ENCODE results near the gene EXOC3.

Gene EXOC3

GRCh38 chr5:425714-426113 is 17.3 kb upstream of the EXOC3 start:
- H3K27ac ChIP-seq (ENCODE audit: low read depth in 2 of 2, low read length in 2 of 2) = no peak overlapping the region
- H3K9me3 ChIP-seq (ENCODE audit: control insufficient read depth in 2 of 2, low read length in 2 of 2) = no peaks in the 10 kb centered on the region
- H3K36me3 ChIP-seq (ENCODE audit: control insufficient read depth in 2 of 2, insufficient read depth in 2 of 2, low read length in 2 of 2) = no peaks in the 10 kb centered on the region
- H3K4me1 ChIP-seq (ENCODE audit: control insufficient read depth in 2 of 2, insufficient read depth in 2 of 2, low read length in 2 of 2) = peaks cover 4 to 14% of the 10 kb centered on the region in 2 donors
- no peaks in the 10 kb centered on the region for H3K27me3 ChIP-seq (ENCODE audit: control insufficient read depth in 2 of 2, insufficient read depth in 2 of 2, low read length in 2 of 2)
- H3K9ac ChIP-seq (ENCODE audit: low read depth in 1 of 2, low read length in 2 of 2) = no peak overlapping the region
- H3K4me3 ChIP-seq (ENCODE audit: low read length in 2 of 2) = no peak overlapping the region

- no peak overlapping the region for H3K4me3 ChIP-seq (ENCODE audit: low read length in 2 of 2)
- H3K27ac ChIP-seq (ENCODE audit: low read depth in 2 of 2, low read length in 2 of 2) = no peak overlapping the region
- H3K9me3 ChIP-seq (ENCODE audit: control insufficient read depth in 2 of 2, low read length in 2 of 2) = no peaks in the 10 kb centered on the region
- H3K9ac ChIP-seq (ENCODE audit: low read depth in 1 of 2, low read length in 2 of 2) = no peak overlapping the region
- H3K4me1 ChIP-seq (ENCODE audit: control insufficient read depth in 2 of 2, insufficient read depth in 2 of 2, low read length in 2 of 2) = peaks cover 6 to 22% of the 10 kb centered on the region in 2 donors
- no peaks in the 10 kb centered on the region for H3K27me3 ChIP-seq (ENCODE audit: control insufficient read depth in 2 of 2, insufficient read depth in 2 of 2, low read length in 2 of 2)
- H3K36me3 ChIP-seq (ENCODE audit: control insufficient read depth in 2 of 2, insufficient read depth in 2 of 2, low read length in 2 of 2) = no peaks in the 10 kb centered on the region
These were observed 16.5 kb upstream of the EXOC3 start for GRCh38 chr5:426392-426976.

- Histone ChIP-seq H3K4me3 (ENCODE audit: low read length in 2 of 2) (no peak overlapping the region), H3K36me3 (ENCODE audit: control insufficient read depth in 2 of 2, insufficient read depth in 2 of 2, low read length in 2 of 2) (no peaks in the 10 kb centered on the region), H3K27me3 (ENCODE audit: control insufficient read depth in 2 of 2, insufficient read depth in 2 of 2, low read length in 2 of 2) (no peaks in the 10 kb centered on the region), H3K27ac (ENCODE audit: low read depth in 2 of 2, low read length in 2 of 2) (no peak overlapping the region), H3K4me1 (ENCODE audit: control insufficient read depth in 2 of 2, insufficient read depth in 2 of 2, low read length in 2 of 2) (peaks cover 6 to 23% of the 10 kb centered on the region in 2 donors), H3K9me3 (ENCODE audit: control insufficient read depth in 2 of 2, low read length in 2 of 2) (no peaks in the 10 kb centered on the region), H3K9ac (ENCODE audit: low read depth in 1 of 2, low read length in 2 of 2) (no peak overlapping the region)
These were observed 15.4 kb upstream of the EXOC3 start for GRCh38 chr5:427415-428087.

DNA sequence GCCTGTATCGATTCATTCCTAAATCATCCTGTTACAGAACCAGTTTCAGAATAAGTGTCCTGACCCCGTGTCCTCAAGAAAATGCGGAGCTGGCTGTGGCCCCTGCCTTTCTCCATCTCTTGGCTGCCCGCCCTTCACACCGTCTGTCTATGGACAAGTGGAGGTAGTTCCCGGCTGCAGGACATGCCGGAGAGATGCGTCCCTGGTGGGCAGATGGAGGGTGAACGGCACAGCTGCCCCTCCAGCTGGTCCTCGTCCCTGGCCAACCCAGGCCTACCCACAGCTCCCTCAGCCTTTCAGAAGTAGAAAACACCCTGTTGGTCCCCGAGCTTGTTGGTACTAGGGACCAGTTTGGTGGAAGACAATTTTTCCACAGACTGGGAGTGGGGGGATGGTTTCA is 14.8 kb upstream of the EXOC3 start:
- H3K27ac ChIP-seq (ENCODE audit: low read depth in 2 of 2, low read length in 2 of 2) = no peak overlapping the region
- H3K4me1 ChIP-seq (ENCODE audit: control insufficient read depth in 2 of 2, insufficient read depth in 2 of 2, low read length in 2 of 2) = peaks cover 6 to 23% of the 10 kb centered on the region in 2 donors
- H3K4me3 ChIP-seq (ENCODE audit: low read length in 2 of 2) = no peak overlapping the region
- no peaks in the 10 kb centered on the region for H3K27me3 ChIP-seq (ENCODE audit: control insufficient read depth in 2 of 2, insufficient read depth in 2 of 2, low read length in 2 of 2)
- H3K9ac ChIP-seq (ENCODE audit: low read depth in 1 of 2, low read length in 2 of 2) = no peak overlapping the region
- H3K36me3 ChIP-seq (ENCODE audit: control insufficient read depth in 2 of 2, insufficient read depth in 2 of 2, low read length in 2 of 2) = no peaks in the 10 kb centered on the region
- no peaks in the 10 kb centered on the region for H3K9me3 ChIP-seq (ENCODE audit: control insufficient read depth in 2 of 2, low read length in 2 of 2)

- Histone ChIP-seq H3K36me3 (ENCODE audit: control insufficient read depth in 2 of 2, insufficient read depth in 2 of 2, low read length in 2 of 2) (no peaks in the 10 kb centered on the region), H3K27me3 (ENCODE audit: control insufficient read depth in 2 of 2, insufficient read depth in 2 of 2, low read length in 2 of 2) (no peaks in the 10 kb centered on the region), H3K4me1 (ENCODE audit: control insufficient read depth in 2 of 2, insufficient read depth in 2 of 2, low read length in 2 of 2) (peaks cover 6 to 23% of the 10 kb centered on the region in 2 donors), H3K27ac (ENCODE audit: low read depth in 2 of 2, low read length in 2 of 2) (no peak overlapping the region), H3K9ac (ENCODE audit: low read depth in 1 of 2, low read length in 2 of 2) (no peak overlapping the region), H3K4me3 (ENCODE audit: low read length in 2 of 2) (no peak overlapping the region), H3K9me3 (ENCODE audit: control insufficient read depth in 2 of 2, low read length in 2 of 2) (no peaks in the 10 kb centered on the region)
These were observed 14.1 kb upstream of the EXOC3 start for GRCh38 chr5:428754-429452.

GRCh38 chr5:429453-430188 is 13.4 kb upstream of the EXOC3 start:
- peaks cover 6 to 23% of the 10 kb centered on the region in 2 donors for H3K4me1 ChIP-seq (ENCODE audit: control insufficient read depth in 2 of 2, insufficient read depth in 2 of 2, low read length in 2 of 2)
- H3K27ac ChIP-seq (ENCODE audit: low read depth in 2 of 2, low read length in 2 of 2) = no peak overlapping the region
- no peak overlapping the region for H3K9ac ChIP-seq (ENCODE audit: low read depth in 1 of 2, low read length in 2 of 2)
- H3K4me3 ChIP-seq (ENCODE audit: low read length in 2 of 2) = no peak overlapping the region
- no peaks in the 10 kb centered on the region for H3K9me3 ChIP-seq (ENCODE audit: control insufficient read depth in 2 of 2, low read length in 2 of 2)
- H3K27me3 ChIP-seq (ENCODE audit: control insufficient read depth in 2 of 2, insufficient read depth in 2 of 2, low read length in 2 of 2) = no peaks in the 10 kb centered on the region
- H3K36me3 ChIP-seq (ENCODE audit: control insufficient read depth in 2 of 2, insufficient read depth in 2 of 2, low read length in 2 of 2) = no peaks in the 10 kb centered on the region

GRCh38 chr5:430214-430925 is 12.6 kb upstream of the EXOC3 start:
- no peak overlapping the region for H3K27ac ChIP-seq (ENCODE audit: low read depth in 2 of 2, low read length in 2 of 2)
- no peak overlapping the region for H3K4me3 ChIP-seq (ENCODE audit: low read length in 2 of 2)
- H3K27me3 ChIP-seq (ENCODE audit: control insufficient read depth in 2 of 2, insufficient read depth in 2 of 2, low read length in 2 of 2) = no peaks in the 10 kb centered on the region
- no peaks in the 10 kb centered on the region for H3K36me3 ChIP-seq (ENCODE audit: control insufficient read depth in 2 of 2, insufficient read depth in 2 of 2, low read length in 2 of 2)
- H3K4me1 ChIP-seq (ENCODE audit: control insufficient read depth in 2 of 2, insufficient read depth in 2 of 2, low read length in 2 of 2) = peaks cover 2 to 23% of the 10 kb centered on the region in 2 donors
- no peaks in the 10 kb centered on the region for H3K9me3 ChIP-seq (ENCODE audit: control insufficient read depth in 2 of 2, low read length in 2 of 2)
- no peak overlapping the region for H3K9ac ChIP-seq (ENCODE audit: low read depth in 1 of 2, low read length in 2 of 2)

- Histone ChIP-seq H3K9me3 (ENCODE audit: control insufficient read depth in 2 of 2, low read length in 2 of 2) (no peaks in the 10 kb centered on the region), H3K4me3 (ENCODE audit: low read length in 2 of 2) (no peak overlapping the region), H3K27me3 (ENCODE audit: control insufficient read depth in 2 of 2, insufficient read depth in 2 of 2, low read length in 2 of 2) (no peaks in the 10 kb centered on the region), H3K36me3 (ENCODE audit: control insufficient read depth in 2 of 2, insufficient read depth in 2 of 2, low read length in 2 of 2) (no peaks in the 10 kb centered on the region), H3K9ac (ENCODE audit: low read depth in 1 of 2, low read length in 2 of 2) (no peak overlapping the region), H3K4me1 (ENCODE audit: control insufficient read depth in 2 of 2, insufficient read depth in 2 of 2, low read length in 2 of 2) (peaks cover 2 to 23% of the 10 kb centered on the region in 2 donors), H3K27ac (ENCODE audit: low read depth in 2 of 2, low read length in 2 of 2) (no peak overlapping the region)
These were observed 11.8 kb upstream of the EXOC3 start for GRCh38 chr5:431001-431710.

- Histone ChIP-seq H3K36me3 (ENCODE audit: control insufficient read depth in 2 of 2, insufficient read depth in 2 of 2, low read length in 2 of 2) (no peaks in the 10 kb centered on the region), H3K4me3 (ENCODE audit: low read length in 2 of 2) (no peak overlapping the region), H3K9me3 (ENCODE audit: control insufficient read depth in 2 of 2, low read length in 2 of 2) (no peaks in the 10 kb centered on the region), H3K4me1 (ENCODE audit: control insufficient read depth in 2 of 2, insufficient read depth in 2 of 2, low read length in 2 of 2) (peaks cover 2 to 23% of the 10 kb centered on the region in 2 donors), H3K9ac (ENCODE audit: low read depth in 1 of 2, low read length in 2 of 2) (no peak overlapping the region), H3K27ac (ENCODE audit: low read depth in 2 of 2, low read length in 2 of 2) (no peak overlapping the region), H3K27me3 (ENCODE audit: control insufficient read depth in 2 of 2, insufficient read depth in 2 of 2, low read length in 2 of 2) (peaks cover 0 to 3% of the 10 kb centered on the region in 2 donors)
These were observed 11.3 kb upstream of the EXOC3 start for GRCh38 chr5:431711-432050.
